IMR-90 (cell line): ENCODE measurements around the gene TMEM235. TPM values are rescaled to one million over a fixed set of nuclear protein-coding genes. Genes with fewer than 3 reads are reported as not detected.

ENCODE experiments used
- ATAC-seq: fragments of 200-7000 bp; cut with Tn5 transposase; 2 replicates; pipeline ENCODE4 v1.9.1; 2020; ENCODE audit warnings: low read depth, mild to moderate bottlenecking, moderate library complexity
- BruUV-seq: library from RNA; stranded (reverse); fragments of 400-500 nt; replicated peaks from 2 replicates; lab custom pipeline; 2021; lab: Mats Ljungman, UMichigan
- CTCF ChIA-PET: fragments of 300-600 bp; formaldehyde crosslinking; extraction: SDS; loops from one replicate; lab custom pipeline; 2021; ENCODE audit warnings: antibody characterized with exemption; lab: Yijun Ruan, JAX
- POLR2A ChIA-PET: fragments of 300-600 bp; sonication (Branson Sonifier 250); formaldehyde crosslinking; loops from one replicate; lab custom pipeline; 2022; ENCODE audit warnings: antibody characterized with exemption; ENCODE audit not compliant: unreplicated experiment; lab: Charles Lee
- DNase-seq: peaks from one replicate; pipeline ENCODE4 v3.0.0; 2013
- H2AFZ ChIP-seq: replicated peaks from 2 replicates; pipeline ENCODE3; 2013; ENCODE audit warnings: low read length, mild to moderate bottlenecking; ENCODE audit not compliant: poor library complexity
- H2AK5ac ChIP-seq: 2 replicates; pipeline ENCODE4 v1.6.1; 2013; ENCODE audit warnings: low read depth, low read length, inconsistent platforms
- H2AK9ac ChIP-seq: replicated peaks from 2 replicates; pipeline ENCODE3; 2013; ENCODE audit warnings: mild to moderate bottlenecking, low read depth, low read length, moderate library complexity; ENCODE audit not compliant: poor library complexity
- H2BK120ac ChIP-seq: 2 replicates; pipeline ENCODE4 v1.6.1; 2013; ENCODE audit warnings: low read depth, low read length, inconsistent platforms
- H2BK15ac ChIP-seq: 3 replicates; pipeline ENCODE4 v1.6.1; 2013; ENCODE audit warnings: low read depth, low read length, inconsistent platforms
- H2BK20ac ChIP-seq: 2 replicates; pipeline ENCODE4 v1.6.1; 2013; ENCODE audit warnings: low read depth, mild to moderate bottlenecking, inconsistent platforms, low read length, moderate library complexity
- H2BK5ac ChIP-seq: 2 replicates; pipeline ENCODE4 v1.6.1; 2013; ENCODE audit warnings: mild to moderate bottlenecking, low read depth, low read length, inconsistent platforms; ENCODE audit not compliant: poor library complexity, severe bottlenecking
- H3K14ac ChIP-seq: replicated peaks from 2 replicates; pipeline ENCODE4 v1.6.1; 2013; ENCODE audit warnings: low read depth, low read length, inconsistent platforms
- H3K18ac ChIP-seq: 2 replicates; pipeline ENCODE4 v1.6.1; 2013; ENCODE audit warnings: low read depth, low read length, control low read depth
- H3K23ac ChIP-seq: 2 replicates; pipeline ENCODE4 v1.6.1; 2013; ENCODE audit warnings: low read depth, low read length, inconsistent platforms
- H3K27ac ChIP-seq: 2 replicates; pipeline ENCODE4 v1.5.1; 2013; ENCODE audit warnings: mild to moderate bottlenecking, control low read depth, low read length; ENCODE audit not compliant: insufficient read depth
- H3K27me3 ChIP-seq: 2 replicates; pipeline ENCODE4 v1.6.1; 2013; ENCODE audit warnings: low read length; ENCODE audit not compliant: control insufficient read depth, insufficient read depth
- H3K36me3 ChIP-seq: 2 replicates; pipeline ENCODE4 v1.6.1; 2013; ENCODE audit warnings: low read length, mixed read lengths; ENCODE audit not compliant: control insufficient read depth, insufficient read depth
- H3K4ac ChIP-seq: 2 replicates; pipeline ENCODE4 v1.6.1; 2013; ENCODE audit warnings: low read depth, low read length, inconsistent platforms
- H3K4me1 ChIP-seq: 2 replicates; pipeline ENCODE4 v1.6.1; 2013; ENCODE audit warnings: low read length, mixed read lengths; ENCODE audit not compliant: control insufficient read depth, insufficient read depth
- H3K4me2 ChIP-seq: 2 replicates; pipeline ENCODE4 v1.6.1; 2013; ENCODE audit warnings: low read depth, mild to moderate bottlenecking, control low read depth, low read length, moderate library complexity
- H3K4me3 ChIP-seq: 2 replicates; pipeline ENCODE4 v1.5.1; 2013; ENCODE audit warnings: low read depth, mild to moderate bottlenecking, control low read depth, low read length, moderate library complexity; ENCODE audit not compliant: insufficient read depth
- H3K56ac ChIP-seq: 2 replicates; pipeline ENCODE4 v1.6.1; 2013; ENCODE audit warnings: low read length, inconsistent platforms; ENCODE audit not compliant: insufficient read depth; ENCODE audit errors: extremely low read depth
- H3K79me1 ChIP-seq, 2 experiments: 2 replicates each; pipeline ENCODE4 v1.6.1; 2013; ENCODE audit warnings: low read length in 2 of 2, inconsistent platforms in 1 of 2, low read depth in 1 of 2
- H3K9ac ChIP-seq: 2 replicates; pipeline ENCODE4 v1.6.1; 2013; ENCODE audit warnings: low read depth, low read length, control low read depth
- H3K9me1 ChIP-seq: 2 replicates; pipeline ENCODE4 v1.6.1; 2013; ENCODE audit warnings: low read length, inconsistent platforms; ENCODE audit not compliant: insufficient read depth
- H3K9me3 ChIP-seq: 2 replicates; pipeline ENCODE4 v1.6.1; 2013; ENCODE audit warnings: low read length; ENCODE audit not compliant: control insufficient read depth, insufficient read depth
- H4K20me1 ChIP-seq: 2 replicates; pipeline ENCODE4 v1.6.1; 2013; ENCODE audit warnings: low read length, inconsistent platforms; ENCODE audit not compliant: insufficient read depth
- H4K5ac ChIP-seq: 2 replicates; pipeline ENCODE4 v1.6.1; 2013; ENCODE audit warnings: mild to moderate bottlenecking, low read depth, low read length, control low read depth
- H4K8ac ChIP-seq, 2 experiments: 2 replicates each; pipeline ENCODE4 v1.6.1; 2013; ENCODE audit warnings: low read depth in 2 of 2, low read length in 2 of 2, control low read depth in 1 of 2, inconsistent platforms in 1 of 2
- H4K91ac ChIP-seq: 2 replicates; pipeline ENCODE4 v1.6.1; 2013; ENCODE audit warnings: low read depth, low read length, inconsistent platforms; ENCODE audit not compliant: insufficient read depth
- BHLHE40 ChIP-seq: fragments of 150-350 bp; IDR thresholded peaks from 2 replicates; pipeline ENCODE4 v1.6.1; 2016; ENCODE audit warnings: mild to moderate bottlenecking, low read depth, low read length
- CEBPB ChIP-seq: IDR thresholded peaks from 2 replicates; pipeline ENCODE4 v1.6.1; 2012; ENCODE audit warnings: low read depth, low read length, improper control_type of control experiment
- CHD1 ChIP-seq: IDR thresholded peaks from 2 replicates; pipeline ENCODE4 v1.6.1; 2012; ENCODE audit warnings: low read depth, low read length, improper control_type of control experiment
- FOS ChIP-seq: fragments of 150-350 bp; IDR thresholded peaks from 2 replicates; pipeline ENCODE4 v1.6.1; 2016; ENCODE audit warnings: low read depth, low read length
- MAFK ChIP-seq: IDR thresholded peaks from 2 replicates; pipeline ENCODE4 v1.6.1; 2012; ENCODE audit warnings: low read depth, low read length, improper control_type of control experiment
- MXI1 ChIP-seq: IDR thresholded peaks from 2 replicates; pipeline ENCODE4 v1.6.1; 2012; ENCODE audit warnings: low read depth, mild to moderate bottlenecking, low read length, moderate library complexity, borderline replicate concordance
- NFE2L2 ChIP-seq: fragments of 150-350 bp; IDR thresholded peaks from 2 replicates; pipeline ENCODE4 v1.6.1; 2016; ENCODE audit warnings: low read depth, mild to moderate bottlenecking, low read length
- POLR2A ChIP-seq: IDR thresholded peaks from 2 replicates; pipeline ENCODE4 v1.6.1; 2012; ENCODE audit warnings: mild to moderate bottlenecking, low read depth, low read length
- RAD21 ChIP-seq: IDR thresholded peaks from 2 replicates; pipeline ENCODE4 v1.6.1; 2012; ENCODE audit warnings: low read length, improper control_type of control experiment
- RCOR1 ChIP-seq: IDR thresholded peaks from 2 replicates; pipeline ENCODE4 v1.6.1; 2012; ENCODE audit warnings: mild to moderate bottlenecking, low read length, improper control_type of control experiment; ENCODE audit not compliant: insufficient replicate concordance
- RFX5 ChIP-seq: IDR thresholded peaks from 2 replicates; pipeline ENCODE4 v1.8.0; 2012; ENCODE audit warnings: low read depth, mild to moderate bottlenecking, low read length, moderate library complexity
- WGBS, 2 experiments: methylation state at CpG; one replicate each; pipeline versions ENCODE4 v1.1.5 to v1.1.7; 2013; ENCODE audit warnings: missing lambda C conversion rate in 2 of 2; ENCODE audit not compliant: insufficient read length in 1 of 2; ENCODE audit errors: extremely low coverage in 2 of 2; 5-methylcytosine and 5-hydroxymethylcytosine counted together
- dilution Hi-C: fragments of 300-500 bp; cut with HindIII; formaldehyde crosslinking; loops from one replicate; pipeline ENCODE4 v1.14.3; 2018; ENCODE audit warnings: low sequenced_read_pairs; ENCODE audit not compliant: unreplicated experiment
- in situ Hi-C: fragments of 300-500 bp; cut with MboI; formaldehyde crosslinking; loops from 3 replicates; pipeline ENCODE4 v1.14.3; 2019; ENCODE audit warnings: low sequenced_read_pairs, inconsistent platforms, mixed read lengths
- intact Hi-C: fragments of 100-400 bp; cut with micrococcal nuclease; formaldehyde crosslinking; loops from 2 replicates; pipeline ENCODE4 v1.10.0; 2022
- polyA plus RNA-seq, 3 experiments: library from polyadenylated mRNA; depleted of rRNA; stranded (reverse); fragments of >200 nt; gene quantifications; 2 replicates each; pipeline ENCODE4 v1.2.3, GENCODE V29; 2012; ENCODE audit warnings: low replicate concordance in 1 of 3
- total RNA-seq: library from RNA; depleted of rRNA; stranded (reverse); fragments of >200 nt; gene quantifications from 2 replicates; pipeline ENCODE4 v1.2.3, GENCODE V29; 2012
- TF ChIP-seq, protein P1 (sequence below): conservative IDR thresholded peaks from 2 replicates; pipeline ENCODE4 v1.5.1; 2012; ENCODE audit warnings: mild to moderate bottlenecking, low read depth, low read length, improper control_type of control experiment
- TF ChIP-seq, protein P2 (sequence below): fragments of 150-350 bp; IDR thresholded peaks from 2 replicates; pipeline ENCODE4 v1.6.1; 2016; ENCODE audit warnings: low read depth, mild to moderate bottlenecking, low read length, moderate library complexity, borderline replicate concordance

The TMEM235 gene
- total and polyA plus RNA-seq, 2 of the 4 experiments (the other 2 are of a cell fraction), result not detected

DNA sequence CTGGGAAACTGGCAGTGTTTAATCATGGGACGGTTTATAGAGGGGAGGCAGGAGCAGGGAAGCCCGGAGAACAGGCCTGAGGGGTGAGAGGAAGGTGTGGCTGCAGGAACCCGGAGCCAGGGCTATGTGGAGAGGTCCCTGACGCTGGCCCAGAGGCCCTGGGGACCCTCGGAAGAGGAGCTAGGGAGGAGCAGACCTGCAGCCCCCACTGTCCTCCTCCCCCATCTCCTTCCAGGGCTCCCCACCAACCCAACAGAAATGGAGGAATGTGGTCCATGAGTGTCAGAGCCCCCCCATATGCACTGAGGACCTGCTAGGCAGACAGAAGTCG is 20.3 kb downstream of the TMEM235 start (continued):
- TF ChIP-seq, protein P1, sequence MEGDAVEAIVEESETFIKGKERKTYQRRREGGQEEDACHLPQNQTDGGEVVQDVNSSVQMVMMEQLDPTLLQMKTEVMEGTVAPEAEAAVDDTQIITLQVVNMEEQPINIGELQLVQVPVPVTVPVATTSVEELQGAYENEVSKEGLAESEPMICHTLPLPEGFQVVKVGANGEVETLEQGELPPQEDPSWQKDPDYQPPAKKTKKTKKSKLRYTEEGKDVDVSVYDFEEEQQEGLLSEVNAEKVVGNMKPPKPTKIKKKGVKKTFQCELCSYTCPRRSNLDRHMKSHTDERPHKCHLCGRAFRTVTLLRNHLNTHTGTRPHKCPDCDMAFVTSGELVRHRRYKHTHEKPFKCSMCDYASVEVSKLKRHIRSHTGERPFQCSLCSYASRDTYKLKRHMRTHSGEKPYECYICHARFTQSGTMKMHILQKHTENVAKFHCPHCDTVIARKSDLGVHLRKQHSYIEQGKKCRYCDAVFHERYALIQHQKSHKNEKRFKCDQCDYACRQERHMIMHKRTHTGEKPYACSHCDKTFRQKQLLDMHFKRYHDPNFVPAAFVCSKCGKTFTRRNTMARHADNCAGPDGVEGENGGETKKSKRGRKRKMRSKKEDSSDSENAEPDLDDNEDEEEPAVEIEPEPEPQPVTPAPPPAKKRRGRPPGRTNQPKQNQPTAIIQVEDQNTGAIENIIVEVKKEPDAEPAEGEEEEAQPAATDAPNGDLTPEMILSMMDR, result no peak
- TF ChIP-seq RCOR1, result no peak

DNA sequence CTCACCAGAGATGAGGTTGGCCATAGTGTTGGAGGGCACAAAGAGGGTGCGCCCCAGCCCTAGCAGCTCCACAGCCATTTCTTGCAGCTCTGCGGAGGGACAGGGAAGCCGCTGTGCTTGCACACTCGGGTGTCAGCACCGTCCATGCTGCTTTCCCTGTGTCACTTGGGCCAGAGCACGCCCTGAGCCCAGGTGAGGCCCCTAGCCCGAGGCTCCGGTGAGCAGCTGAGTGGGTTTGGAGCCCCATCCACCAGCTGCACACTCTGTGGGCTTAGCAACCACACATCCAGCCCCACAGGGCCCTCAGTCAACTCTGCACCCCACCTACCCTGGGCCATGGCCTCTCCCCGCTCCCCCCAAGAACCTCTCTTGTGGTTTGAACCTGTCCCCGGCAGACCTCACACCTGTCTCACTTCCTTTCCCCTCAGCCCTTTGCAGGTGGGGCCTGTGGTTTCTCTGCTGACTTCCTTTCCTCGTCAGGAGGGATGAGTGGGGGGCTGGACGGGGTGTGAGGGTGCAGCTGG is 20.7 kb downstream of the TMEM235 start:
- H3K4ac ChIP-seq, result no peak overlapping the region
- no peaks in the 10 kb centered on the region for H4K20me1 ChIP-seq
- H2BK5ac ChIP-seq, result no peak overlapping the region
- H3K27me3 ChIP-seq, result peaks cover 3% of the 10 kb centered on the region; the same call in 1 of the 2 replicates
- POLR2A ChIA-PET, result no interaction called here
- WGBS, 2 experiments, result 92% methylated on average over 7 of the region's 12 CpGs; no CpG with 5 or more reads in 1 of the 2 experiments
- no peak overlapping the region for H3K14ac ChIP-seq
- H3K9ac ChIP-seq, result no peak overlapping the region
- H2BK120ac ChIP-seq, result no peak overlapping the region
- H3K23ac ChIP-seq, result no peak overlapping the region
- TF ChIP-seq RCOR1 (no peak), RAD21 (no peak), RFX5 (no peak), BHLHE40 (no peak), POLR2A (no peak), CEBPB (no peak), CHD1 (no peak), MAFK (no peak), MXI1 (no peak), FOS (no peak), NFE2L2 (no peak)
- TF ChIP-seq, protein P2, sequence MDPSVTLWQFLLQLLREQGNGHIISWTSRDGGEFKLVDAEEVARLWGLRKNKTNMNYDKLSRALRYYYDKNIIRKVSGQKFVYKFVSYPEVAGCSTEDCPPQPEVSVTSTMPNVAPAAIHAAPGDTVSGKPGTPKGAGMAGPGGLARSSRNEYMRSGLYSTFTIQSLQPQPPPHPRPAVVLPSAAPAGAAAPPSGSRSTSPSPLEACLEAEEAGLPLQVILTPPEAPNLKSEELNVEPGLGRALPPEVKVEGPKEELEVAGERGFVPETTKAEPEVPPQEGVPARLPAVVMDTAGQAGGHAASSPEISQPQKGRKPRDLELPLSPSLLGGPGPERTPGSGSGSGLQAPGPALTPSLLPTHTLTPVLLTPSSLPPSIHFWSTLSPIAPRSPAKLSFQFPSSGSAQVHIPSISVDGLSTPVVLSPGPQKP, result no peak
- dilution Hi-C loops (no loop called here), intact Hi-C loops (loop anchor here (10.0 kb wide), 1 partner anchor 453 kb away; no protein-coding TSS in a partner anchor), in situ Hi-C loops (no loop called here)
- no peak overlapping the region for H3K56ac ChIP-seq
- H3K27ac ChIP-seq, result no peak overlapping the region
- ATAC-seq (no peak), DNase-seq (no peak)
- no peaks in the 10 kb centered on the region for H3K9me3 ChIP-seq
- H3K4me3 ChIP-seq, result no peak overlapping the region
- H2BK20ac ChIP-seq, result no peak overlapping the region
- no peak overlapping the region for H2BK15ac ChIP-seq
- H2AK9ac ChIP-seq, result peak overlapping the region; percentile 42
- no peak overlapping the region for H3K18ac ChIP-seq
- H2AK5ac ChIP-seq, result no peak overlapping the region
- H3K36me3 ChIP-seq, result no peaks in the 10 kb centered on the region
- H4K8ac ChIP-seq, result no peak overlapping the region
- CTCF ChIA-PET, result interaction anchor here (1.5 kb wide), 1 partner anchor 456 kb away, joined by 5 read pairs; no protein-coding TSS in a partner anchor
- no peak overlapping the region for H2AFZ ChIP-seq
- no peak overlapping the region for H4K91ac ChIP-seq
- no peak overlapping the region for H3K4me2 ChIP-seq
- H3K9me1 ChIP-seq, result 0 out of 2 replicates have a peak, but pooled peaks cover 6% of the 10 kb centered on the region
- peaks cover 0 to 4% of the 10 kb centered on the region in 2 experiments; a peak in 1 of 4 replicates for H3K79me1 ChIP-seq
- BruUV-seq, result no TSS peak
- no peak overlapping the region for H4K5ac ChIP-seq
- peaks cover 6% of the 10 kb centered on the region for H3K4me1 ChIP-seq
